Measurements from ENCODE around the gene IMP3.

IMP3 gene

GRCh38 chr15:75649848-75650247 is 9.8 kb upstream of the IMP3 start:
- Histone ChIP-seq H3K27ac (no peak overlapping the region), H2AFZ (ENCODE audit: low read depth) (no peak overlapping the region), H3K4me2 (no peak overlapping the region), H3K79me2 (ENCODE audit: insufficient read depth, low read depth) (no peaks in the 10 kb centered on the region), H4K20me1 (ENCODE audit: insufficient read depth) (no peaks in the 10 kb centered on the region), H3K4me1 (ENCODE audit: low read depth, poor library complexity, severe bottlenecking) (no peaks in the 10 kb centered on the region), H3K36me3 (ENCODE audit: insufficient read depth) (no peaks in the 10 kb centered on the region), H3K4me3 (IDR thresholded peaks at IDR 0.05; ENCODE audit: insufficient read depth, low read depth, low read length) (no peak overlapping the region), H3K27me3 (ENCODE audit: insufficient read depth, low read depth) (no peaks in the 10 kb centered on the region; the same call in 1 of the 2 replicates), H3K9ac (no peak overlapping the region)
- TF ChIP-seq CTCF (conservative IDR thresholded peaks at IDR 0.05; ENCODE audit: low read depth, low read length): no peak

- H3K9ac ChIP-seq: no peak overlapping the region
- no peaks in the 10 kb centered on the region for H3K4me1 ChIP-seq (ENCODE audit: low read depth, poor library complexity, severe bottlenecking)
- H3K4me2 ChIP-seq: no peak overlapping the region
- H4K20me1 ChIP-seq (ENCODE audit: insufficient read depth): no peaks in the 10 kb centered on the region
- TF ChIP-seq CTCF (conservative IDR thresholded peaks at IDR 0.05; ENCODE audit: low read depth, low read length): no peak
- no peaks in the 10 kb centered on the region; the same call in 1 of the 2 replicates for H3K27me3 ChIP-seq (ENCODE audit: insufficient read depth, low read depth)
- no peak overlapping the region for H3K4me3 ChIP-seq (IDR thresholded peaks at IDR 0.05; ENCODE audit: insufficient read depth, low read depth, low read length)
- H2AFZ ChIP-seq (ENCODE audit: low read depth): no peak overlapping the region
- no peaks in the 10 kb centered on the region for H3K36me3 ChIP-seq (ENCODE audit: insufficient read depth)
- no peak overlapping the region for H3K27ac ChIP-seq
- H3K79me2 ChIP-seq (ENCODE audit: insufficient read depth, low read depth): no peaks in the 10 kb centered on the region
Observed at GRCh38 chr15:75649045-75649761, 9.2 kb upstream of the IMP3 start.

- peak overlapping the region; percentile 89 for H3K4me2 ChIP-seq
- no peak overlapping the region for H3K27ac ChIP-seq
- no peaks in the 10 kb centered on the region for H3K36me3 ChIP-seq (ENCODE audit: insufficient read depth)
- no peaks in the 10 kb centered on the region for H3K4me1 ChIP-seq (ENCODE audit: low read depth, poor library complexity, severe bottlenecking)
- H3K9ac ChIP-seq: no peak overlapping the region; the same call in 1 of the 2 replicates
- 0 out of 2 replicates have a peak, but pooled peaks have one; percentile 13 for TF ChIP-seq CTCF (conservative IDR thresholded peaks at IDR 0.05; ENCODE audit: low read depth, low read length)
- H3K4me3 ChIP-seq (IDR thresholded peaks at IDR 0.05; ENCODE audit: insufficient read depth, low read depth, low read length): no peak overlapping the region
- no peaks in the 10 kb centered on the region for H4K20me1 ChIP-seq (ENCODE audit: insufficient read depth)
- H2AFZ ChIP-seq (ENCODE audit: low read depth): peak overlapping the region; percentile 95
- H3K79me2 ChIP-seq (ENCODE audit: insufficient read depth, low read depth): no peaks in the 10 kb centered on the region
- H3K27me3 ChIP-seq (ENCODE audit: insufficient read depth, low read depth): no peaks in the 10 kb centered on the region; the same call in 1 of the 2 replicates
Observed at GRCh38 chr15:75648156-75649000, 8.4 kb upstream of the IMP3 start.

GRCh38 chr15:75647370-75648155 is 7.5 kb upstream of the IMP3 start, which contains the start of gene SNX33:
SNX33 (plus strand) TSS chr15:75647912; CDS start chr15:75649103, 1,191 bp downstream.
- Histone ChIP-seq H3K27ac (no peak within 1 kb of the TSS), H3K9ac (peak within 1 kb of the TSS; percentile 53; the same call in 1 of the 2 replicates), H3K4me1 (ENCODE audit: low read depth, poor library complexity, severe bottlenecking) (no peaks in the 10 kb centered on the region), H4K20me1 (ENCODE audit: insufficient read depth) (no peaks in the 10 kb centered on the region), H2AFZ (ENCODE audit: low read depth) (peak within 1 kb of the TSS; percentile 95), H3K4me3 (IDR thresholded peaks at IDR 0.05; ENCODE audit: insufficient read depth, low read depth, low read length) (no peak within 1 kb of the TSS), H3K79me2 (ENCODE audit: insufficient read depth, low read depth) (no peaks in the 10 kb centered on the region), H3K27me3 (ENCODE audit: insufficient read depth, low read depth) (no peaks in the 10 kb centered on the region; the same call in 1 of the 2 replicates), H3K36me3 (ENCODE audit: insufficient read depth) (no peaks in the 10 kb centered on the region), H3K4me2 (peak within 1 kb of the TSS; percentile 89)
- peak; percentile 38; the same call in 1 of the 2 replicates for TF ChIP-seq CTCF (conservative IDR thresholded peaks at IDR 0.05; ENCODE audit: low read depth, low read length)

Measured in KMS-11 (cell line).